GM19397 (cell line): Measurements from ENCODE around the gene CLSTN2.
A peak's percentile ranks its signal among the peaks of the same experiment; 100 is the strongest.

Experiments
- ATAC-seq: cut with Tn5 transposase; IDR thresholded peaks from one replicate; pipeline ENCODE4 v1.9.1; 2021; ENCODE audit warnings: mild to moderate bottlenecking, moderate library complexity; ENCODE audit not compliant: unreplicated experiment

CLSTN2 gene

GRCh38 chr3:140523600-140523999 lies 588.6 kb downstream of the CLSTN2 start:
- ATAC-seq: no peak

DNA sequence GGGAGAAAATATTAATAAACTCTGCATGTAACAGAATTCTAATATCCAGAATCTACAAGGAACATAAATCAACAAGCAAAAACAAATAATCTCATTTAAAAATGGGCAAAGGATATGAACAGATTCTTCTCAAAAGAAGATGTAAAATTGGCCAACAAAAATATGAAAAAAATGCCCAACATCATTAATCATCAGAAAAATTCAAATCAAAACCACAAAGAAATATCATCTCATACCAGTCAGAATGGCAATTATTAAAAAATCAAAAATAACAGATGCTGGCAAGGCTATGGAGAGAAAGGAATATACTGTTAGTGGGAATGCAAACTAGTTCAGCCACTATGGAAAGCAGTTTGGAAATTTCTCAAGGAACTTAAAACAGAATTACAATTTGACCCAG lies 592.2 kb downstream of the CLSTN2 start:
- no peak for ATAC-seq

- no peak for ATAC-seq
Observed at GRCh38 chr3:140529096-140529495, 594.1 kb downstream of the CLSTN2 start.

DNA sequence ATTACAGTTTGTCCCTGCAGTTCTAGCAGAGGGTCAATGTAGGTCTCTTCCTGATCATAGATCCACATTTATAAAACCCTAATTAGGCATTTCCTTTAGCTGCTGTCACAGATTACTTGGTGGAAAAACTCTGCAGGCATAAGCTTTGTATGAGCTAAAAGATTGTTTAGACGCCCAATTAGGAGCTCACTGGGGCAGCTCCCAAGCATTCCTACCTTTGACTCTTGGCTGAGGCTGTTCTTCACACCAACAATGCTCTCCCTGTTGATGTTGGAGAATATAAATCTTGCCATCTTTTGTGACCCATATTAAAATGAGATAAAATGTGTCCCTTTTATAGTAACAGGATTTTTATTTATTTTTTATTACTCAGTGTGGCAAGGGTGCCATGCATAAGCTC lies 594.6 kb downstream of the CLSTN2 start:
- no peak for ATAC-seq

DNA sequence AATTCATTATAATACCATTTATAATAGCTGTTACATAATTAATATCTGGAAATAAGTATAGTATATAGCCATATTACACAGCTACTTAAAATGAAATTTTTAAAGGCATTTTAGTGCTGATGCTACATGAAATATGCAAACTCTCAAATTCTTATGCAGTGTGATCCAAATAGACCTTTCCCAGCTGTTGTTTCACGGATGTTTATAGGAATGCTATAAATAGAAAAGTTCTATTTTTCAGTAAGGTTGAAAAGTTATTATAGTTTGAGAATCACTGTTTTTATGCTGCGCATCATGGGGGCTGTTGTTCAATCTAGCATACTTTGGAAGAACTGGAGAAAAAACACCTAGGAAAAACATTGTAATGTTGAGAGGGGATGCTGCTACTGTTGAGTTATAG lies 595.1 kb downstream of the CLSTN2 start:
- no peak for ATAC-seq

DNA sequence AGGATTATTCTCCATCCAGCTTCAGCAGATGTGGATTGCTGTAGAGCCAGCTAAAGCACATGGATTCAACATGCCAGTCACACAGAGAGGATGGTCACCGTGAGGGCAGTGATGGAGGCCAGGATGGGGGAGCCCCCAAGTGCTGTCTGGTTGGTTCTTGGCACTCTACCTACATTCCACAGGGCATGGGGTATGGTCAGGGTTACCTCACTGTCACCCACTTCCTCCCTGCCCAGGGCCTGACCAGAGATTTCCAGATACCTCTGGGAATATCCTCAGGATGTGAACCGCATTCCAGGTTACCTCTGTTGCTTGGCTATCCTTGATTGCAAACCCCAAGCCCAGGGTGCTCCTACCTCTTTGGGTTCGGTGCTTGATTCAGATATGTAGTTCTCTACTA lies 595.6 kb downstream of the CLSTN2 start:
- ATAC-seq: no peak

DNA sequence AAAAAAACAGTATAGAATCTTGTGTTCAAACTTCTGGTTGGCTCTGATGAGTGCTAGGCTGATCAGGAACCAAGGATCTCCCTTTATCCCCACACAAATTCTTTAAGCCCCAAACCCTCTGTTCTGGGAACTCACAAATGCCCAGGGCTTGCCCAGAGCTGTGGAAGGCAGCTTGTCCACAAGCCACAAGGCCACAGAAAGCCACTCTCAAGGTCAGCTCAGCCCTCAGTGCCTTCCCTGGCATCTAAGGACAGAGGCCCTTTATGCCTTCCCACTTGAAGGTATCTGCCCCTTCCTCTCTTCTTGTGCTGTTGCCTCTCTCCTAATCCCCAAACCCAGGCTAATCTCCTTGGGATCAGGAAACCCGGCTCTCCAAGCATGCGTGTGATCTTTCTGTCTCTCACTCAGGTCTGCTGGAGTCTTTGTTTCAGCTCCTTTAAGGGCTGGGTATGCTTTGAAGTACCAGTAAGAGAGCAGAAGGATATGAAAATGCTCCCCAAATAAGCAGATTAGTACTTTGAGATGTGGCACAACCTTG lies 597.9 kb downstream of the CLSTN2 start:
- ATAC-seq: no peak

GRCh38 chr3:140536926-140537726 lies 602.1 kb downstream of the CLSTN2 start:
- ATAC-seq: no peak

- no peak for ATAC-seq
Observed at GRCh38 chr3:140537727-140538082, 602.7 kb downstream of the CLSTN2 start.

DNA sequence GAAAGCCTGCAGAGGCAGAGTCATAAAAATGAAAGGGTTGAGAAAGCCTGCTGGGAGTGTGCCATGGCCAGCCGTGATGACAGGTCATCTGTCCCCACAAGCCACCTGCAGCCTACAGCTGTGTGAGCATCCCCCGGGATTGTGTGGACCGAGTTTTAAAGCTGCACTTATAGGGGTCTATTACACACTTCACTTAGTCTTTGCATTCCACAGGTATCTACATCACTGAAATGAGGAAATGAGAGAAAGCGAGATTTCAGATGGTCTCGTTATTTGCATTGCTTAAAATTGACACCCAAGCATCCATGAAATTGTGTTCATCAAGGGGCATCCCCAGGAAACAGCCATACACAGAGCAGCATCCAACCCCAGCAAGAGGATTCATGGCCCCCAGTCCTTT lies 605.3 kb downstream of the CLSTN2 start:
- peak; percentile 83 for ATAC-seq

DNA sequence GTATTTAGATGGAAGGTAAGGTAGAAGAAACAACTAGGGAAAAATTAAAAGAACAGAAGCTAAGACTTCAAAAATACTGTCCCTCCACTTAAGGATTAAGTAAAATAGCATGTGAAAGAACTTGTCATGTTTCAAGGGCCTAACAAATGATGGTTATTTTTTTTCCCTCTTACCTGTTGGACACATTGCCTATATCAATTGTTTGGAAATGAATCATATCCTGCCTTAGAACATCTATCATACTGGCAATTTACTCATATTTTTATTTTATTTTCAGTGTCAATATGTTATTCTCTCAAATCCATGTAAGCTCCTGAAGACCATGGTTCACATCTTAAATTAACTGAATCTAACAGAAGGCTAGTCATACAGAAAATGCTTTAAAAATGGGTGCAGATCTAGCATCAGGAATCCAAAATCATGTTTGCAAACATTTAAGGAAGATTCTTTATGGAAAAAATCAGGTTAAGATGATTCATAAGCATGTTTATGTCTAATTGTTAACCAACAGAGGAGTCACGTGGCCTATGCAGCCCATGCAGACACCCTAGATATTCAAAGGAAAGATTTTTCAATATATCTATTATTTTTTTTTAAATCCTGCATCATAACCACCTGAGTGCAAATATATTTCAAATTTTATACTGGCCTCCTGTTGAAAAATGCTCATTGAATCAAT lies 607.1 kb downstream of the CLSTN2 start:
- no peak for ATAC-seq

DNA sequence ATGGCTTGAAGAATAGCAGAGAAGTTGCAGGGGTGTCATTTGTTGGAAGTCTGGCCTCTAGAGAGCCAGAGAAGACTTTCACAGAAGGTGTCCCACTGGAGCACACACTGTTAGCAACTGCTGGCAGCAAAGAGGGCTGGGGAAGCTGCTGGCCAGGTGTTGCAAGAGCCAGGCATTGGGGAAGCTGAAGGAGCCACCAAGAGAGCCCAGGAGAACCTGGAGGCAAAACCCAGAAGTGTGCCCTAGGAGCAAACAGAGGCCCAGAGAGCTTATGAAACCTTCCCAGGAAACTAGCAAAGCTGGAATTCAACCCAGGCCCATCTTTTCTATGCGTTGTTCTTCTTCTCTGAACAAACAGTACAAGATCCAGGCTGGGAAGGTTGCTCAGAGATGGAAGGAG lies 610.2 kb downstream of the CLSTN2 start:
- ATAC-seq: no peak

GRCh38 chr3:140545756-140546155 lies 610.8 kb downstream of the CLSTN2 start:
- ATAC-seq: no peak

DNA sequence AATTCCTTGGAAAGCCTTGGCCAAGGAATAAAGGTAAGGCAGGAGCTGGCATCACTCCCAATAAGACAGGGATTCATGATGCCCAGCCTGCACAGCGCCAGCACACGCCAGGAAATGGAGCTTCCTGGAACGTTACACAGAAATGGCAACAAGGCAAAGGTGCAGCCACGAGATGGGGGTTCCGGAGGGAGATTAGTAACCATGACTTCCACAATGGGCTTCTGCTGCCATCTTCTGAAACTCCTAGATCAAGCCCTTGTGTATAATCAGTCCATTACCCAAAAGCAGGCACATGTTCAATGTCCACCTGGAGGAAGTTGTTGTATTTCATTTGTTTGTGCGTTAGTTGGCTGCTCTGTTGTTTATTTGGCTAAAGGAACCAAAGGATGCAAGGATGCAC lies 611.7 kb downstream of the CLSTN2 start:
- ATAC-seq: no peak

DNA sequence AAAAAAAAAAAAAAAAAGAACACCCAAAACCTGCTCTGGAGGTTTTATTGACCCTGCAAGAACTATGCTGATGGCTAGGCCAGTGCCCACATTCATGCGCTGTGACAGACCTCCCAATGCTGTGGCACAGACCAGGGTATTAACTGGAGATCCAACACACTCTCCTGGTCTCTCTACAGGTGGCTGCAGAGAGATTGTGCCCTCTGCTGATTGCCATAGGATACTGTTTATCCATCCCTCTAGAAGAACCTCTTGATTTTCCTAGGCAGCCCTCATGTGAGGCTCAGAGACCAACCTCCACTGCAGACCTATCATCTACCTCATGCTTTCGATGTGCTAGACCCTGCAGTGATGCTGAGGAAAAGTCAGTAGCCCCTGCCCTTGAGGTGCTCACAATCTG lies 617.4 kb downstream of the CLSTN2 start:
- no peak for ATAC-seq

DNA sequence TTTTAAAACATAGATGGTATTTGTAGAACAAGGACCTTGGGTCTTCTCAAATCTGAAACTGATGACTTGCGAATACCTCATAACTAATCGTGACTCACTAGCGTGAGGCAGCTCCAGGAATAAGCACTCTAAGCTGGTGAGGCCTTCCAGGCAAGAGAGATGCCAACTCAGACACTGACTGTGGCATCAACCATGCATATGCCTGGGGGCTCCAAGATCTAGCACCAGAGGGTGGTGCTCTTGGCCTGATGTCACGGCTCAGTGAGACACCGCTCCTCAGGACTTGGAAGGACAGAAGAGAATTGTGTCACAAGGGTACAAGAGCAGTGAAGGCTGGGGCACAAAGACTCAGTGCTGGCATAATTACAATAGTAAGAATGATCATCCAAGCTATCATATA lies 617.9 kb downstream of the CLSTN2 start:
- ATAC-seq: no peak

GRCh38 chr3:140553591-140553990 lies 618.6 kb downstream of the CLSTN2 start:
- no peak for ATAC-seq

- ATAC-seq: no peak
Observed at GRCh38 chr3:140555666-140556065, 620.7 kb downstream of the CLSTN2 start.

- ATAC-seq: no peak
Observed at GRCh38 chr3:140557476-140557875, 622.5 kb downstream of the CLSTN2 start.

- ATAC-seq: no peak
Observed at GRCh38 chr3:140559546-140559945, 624.6 kb downstream of the CLSTN2 start.

DNA sequence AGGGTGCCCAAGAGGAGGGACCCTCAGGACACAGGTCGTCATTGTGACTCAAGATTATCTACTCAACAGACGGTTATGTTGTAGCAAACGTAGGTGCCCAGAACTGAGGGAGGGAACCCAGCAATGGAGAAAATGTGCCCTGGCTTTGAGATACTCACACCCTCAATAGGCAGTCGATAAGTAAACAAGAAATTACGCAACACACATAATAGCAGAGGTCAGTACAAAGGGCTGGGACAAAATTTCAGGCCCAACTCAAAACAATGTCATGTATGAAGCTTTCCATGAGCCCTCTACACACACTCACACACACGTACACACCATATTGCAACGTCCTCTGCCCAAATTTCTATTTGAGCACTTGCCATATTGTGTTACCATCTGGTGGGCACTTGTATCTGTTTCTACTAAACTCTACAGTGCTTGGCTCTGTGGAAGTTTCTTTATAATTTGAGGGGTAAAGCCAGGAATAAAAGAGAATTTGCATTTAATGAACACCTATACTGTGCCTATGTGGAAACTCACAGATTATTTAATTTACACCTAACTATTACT lies 628.3 kb downstream of the CLSTN2 start:
- ATAC-seq: no peak

GRCh38 chr3:140568131-140568530 lies 633.1 kb downstream of the CLSTN2 start:
- ATAC-seq: no peak
